Activated T-helper 17 cell treated with anti-CD3 and anti-CD28 coated beads, Interleukin-2, amount 50 U/mL, for 72 hours (primary cell): ENCODE results near the gene TAS2R40. TPM values are rescaled to one million over a fixed set of nuclear protein-coding genes. Genes with fewer than 3 reads are reported as not detected.
"Not testable (repeated sequence)": the region's sequence is repeated elsewhere in the genome, so short reads cannot be mapped to it uniquely, and the experiment has no call there.

ENCODE experiments used
- ATAC-seq: fragments of 150-1000 bp; cut with Tn5 transposase; replicated peaks from 2 replicates; pipeline ENCODE4 v1.10.0; 2021; ENCODE audit warnings: mild to moderate bottlenecking, moderate library complexity
- H3K27ac Mint-ChIP-seq: one replicate; pipeline ENCODE4 v1.8.0; 2022; ENCODE audit warnings: mixed read lengths
- H3K27me3 Mint-ChIP-seq: one replicate; pipeline ENCODE4 v1.8.0; 2022; ENCODE audit warnings: mixed read lengths
- H3K36me3 Mint-ChIP-seq: one replicate; pipeline ENCODE4 v1.8.0; 2022; ENCODE audit warnings: low read depth, mild to moderate bottlenecking, mixed read lengths
- H3K4me1 Mint-ChIP-seq: one replicate; pipeline ENCODE4 v1.8.0; 2022; ENCODE audit warnings: mixed read lengths
- H3K4me3 Mint-ChIP-seq: one replicate; pipeline ENCODE4 v1.8.0; 2022; ENCODE audit warnings: mild to moderate bottlenecking, mixed read lengths
- H3K9me3 Mint-ChIP-seq: one replicate; pipeline ENCODE4 v1.8.0; 2022; ENCODE audit warnings: mixed read lengths
- total RNA-seq, 2 donors: library from RNA; stranded (reverse); gene quantifications; one replicate each; pipeline ENCODE4 v1.2.3, GENCODE V29; 2022

The TAS2R40 gene
- total RNA-seq, 2 donors from 2014 or later = not detected

- not testable (repeated sequence) for H3K9me3 Mint-ChIP-seq, H3K4me1 Mint-ChIP-seq, H3K27ac Mint-ChIP-seq, H3K27me3 Mint-ChIP-seq, H3K4me3 Mint-ChIP-seq, ATAC-seq, H3K36me3 Mint-ChIP-seq
These were observed 8.4 kb upstream of the TAS2R40 start for GRCh38 chr7:143213478-143213877.

DNA sequence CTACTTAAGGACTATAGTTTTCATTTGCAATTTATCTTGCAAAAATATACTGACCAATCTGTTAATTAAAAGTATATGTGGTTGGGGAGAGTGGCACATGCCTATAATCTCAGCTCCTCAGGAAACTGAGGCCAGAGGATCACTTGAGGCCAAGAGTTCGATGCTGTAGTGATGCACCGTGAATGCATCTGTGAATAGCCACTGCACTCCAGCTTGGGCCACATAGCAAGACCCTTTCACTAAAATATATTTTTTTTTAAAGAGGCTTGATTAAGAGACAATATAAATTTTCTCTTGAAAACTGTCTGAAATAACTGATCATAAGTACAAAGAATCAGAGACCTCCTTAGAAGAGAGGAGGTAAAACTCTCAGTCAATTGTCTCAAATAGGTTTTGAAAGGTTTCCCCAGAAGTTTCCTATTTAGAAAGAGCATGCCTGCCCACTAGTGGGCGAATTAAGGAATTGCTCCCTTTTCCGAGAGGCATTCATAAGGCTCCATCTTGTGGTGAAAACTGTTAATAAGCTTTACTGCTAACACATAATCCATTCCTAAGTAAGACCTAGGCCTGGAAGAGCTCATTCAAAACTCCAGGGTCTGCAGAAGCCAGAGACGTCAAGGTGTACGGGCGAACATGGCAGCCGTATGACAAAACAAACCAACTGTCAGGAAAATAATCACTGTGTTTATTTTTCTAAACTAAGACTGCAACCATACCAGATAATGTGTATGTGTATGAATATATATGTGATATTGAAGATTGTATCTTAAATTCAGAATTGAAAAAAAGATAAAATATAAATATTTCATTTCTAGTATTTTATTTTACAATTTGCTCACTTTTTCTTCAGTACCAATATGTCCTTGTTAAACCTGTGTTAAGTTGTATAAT is 6.8 kb upstream of the TAS2R40 start:
- no peaks in the 10 kb centered on the region for H3K4me1 Mint-ChIP-seq
- H3K4me3 Mint-ChIP-seq = no peak overlapping the region
- H3K27me3 Mint-ChIP-seq = peaks cover 17% of the 10 kb centered on the region
- ATAC-seq = peak; percentile 69
- H3K36me3 Mint-ChIP-seq = no peaks in the 10 kb centered on the region
- no peaks in the 10 kb centered on the region for H3K9me3 Mint-ChIP-seq
- no peak overlapping the region for H3K27ac Mint-ChIP-seq

DNA sequence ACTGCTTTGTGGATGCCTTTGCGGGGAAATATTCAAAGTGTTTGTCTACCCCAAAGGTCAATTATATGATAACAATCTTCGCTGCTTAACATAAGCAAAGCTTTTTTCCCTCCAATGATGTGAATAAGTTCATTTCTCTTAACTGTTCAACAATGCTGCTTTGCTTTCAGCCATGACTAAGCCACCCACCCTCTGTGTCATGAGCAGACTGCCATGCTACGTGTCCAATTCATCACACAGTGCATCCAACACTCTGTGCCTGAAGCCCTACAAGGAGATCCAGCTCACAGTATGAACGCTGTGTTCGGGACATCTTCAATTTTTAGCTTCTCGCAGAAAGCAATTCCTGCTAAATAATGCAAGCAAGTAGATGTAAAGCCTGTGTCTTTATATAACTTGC is 5.7 kb upstream of the TAS2R40 start:
- H3K9me3 Mint-ChIP-seq = no peaks in the 10 kb centered on the region
- no peaks in the 10 kb centered on the region for H3K36me3 Mint-ChIP-seq
- peaks cover 17% of the 10 kb centered on the region for H3K27me3 Mint-ChIP-seq
- no peak overlapping the region for H3K4me3 Mint-ChIP-seq
- no peak overlapping the region for H3K27ac Mint-ChIP-seq
- no peaks in the 10 kb centered on the region for H3K4me1 Mint-ChIP-seq
- no peak for ATAC-seq

DNA sequence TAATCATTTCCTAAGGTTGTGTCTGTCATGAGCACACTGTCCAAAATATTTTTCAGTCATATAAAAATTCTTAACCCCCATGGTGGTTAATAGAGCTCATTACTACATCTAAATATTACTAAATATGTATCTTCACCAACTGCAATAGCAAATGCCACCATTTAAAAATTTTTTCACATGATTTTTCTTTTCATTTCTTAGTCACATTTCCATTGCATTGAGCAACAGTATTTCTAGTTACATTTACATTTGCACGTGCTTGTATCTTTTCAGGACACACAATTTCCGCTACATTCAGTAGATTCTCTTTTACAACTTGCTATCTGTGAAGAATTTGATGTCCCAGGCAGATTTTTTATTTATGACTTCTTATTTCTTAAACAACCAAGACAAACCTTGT is 5.2 kb upstream of the TAS2R40 start:
- Mint-ChIP-seq H3K27ac (no peak overlapping the region), H3K36me3 (no peaks in the 10 kb centered on the region), H3K27me3 (peaks cover 17% of the 10 kb centered on the region), H3K4me3 (no peak overlapping the region), H3K4me1 (no peaks in the 10 kb centered on the region), H3K9me3 (no peaks in the 10 kb centered on the region)
- no peak for ATAC-seq

- ATAC-seq = no peak
- Mint-ChIP-seq H3K4me1 (no peaks in the 10 kb centered on the region), H3K27me3 (peaks cover 23% of the 10 kb centered on the region), H3K4me3 (no peak overlapping the region), H3K36me3 (no peaks in the 10 kb centered on the region), H3K27ac (no peak overlapping the region), H3K9me3 (no peaks in the 10 kb centered on the region)
These were observed 4.0 kb upstream of the TAS2R40 start for GRCh38 chr7:143217806-143218205.

- ATAC-seq = no peak
- Mint-ChIP-seq H3K9me3 (no peaks in the 10 kb centered on the region), H3K4me1 (no peaks in the 10 kb centered on the region), H3K36me3 (no peaks in the 10 kb centered on the region), H3K27me3 (peaks cover 33% of the 10 kb centered on the region), H3K27ac (no peak overlapping the region), H3K4me3 (no peak overlapping the region)
These were observed 551 bp upstream of the TAS2R40 start for GRCh38 chr7:143221286-143221685.

DNA sequence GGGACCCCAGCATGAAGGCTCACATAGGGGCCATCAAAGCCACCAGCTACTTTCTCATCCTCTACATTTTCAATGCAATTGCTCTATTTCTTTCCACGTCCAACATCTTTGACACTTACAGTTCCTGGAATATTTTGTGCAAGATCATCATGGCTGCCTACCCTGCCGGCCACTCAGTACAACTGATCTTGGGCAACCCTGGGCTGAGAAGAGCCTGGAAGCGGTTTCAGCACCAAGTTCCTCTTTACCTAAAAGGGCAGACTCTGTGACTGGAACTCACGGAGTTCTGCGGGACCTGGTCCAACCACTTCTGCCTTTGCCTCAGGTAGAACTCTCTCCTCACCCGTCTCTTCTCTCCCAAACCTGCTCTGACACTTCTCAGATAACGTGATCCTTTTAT is 945 bp downstream of the TAS2R40 start:
- Mint-ChIP-seq H3K4me1 (no peaks in the 10 kb centered on the region), H3K27me3 (peaks cover 27% of the 10 kb centered on the region), H3K27ac (no peak overlapping the region), H3K36me3 (no peaks in the 10 kb centered on the region), H3K9me3 (no peaks in the 10 kb centered on the region), H3K4me3 (no peak overlapping the region)
- no peak for ATAC-seq

GRCh38 chr7:143223784-143224183 is 1.9 kb downstream of the TAS2R40 start:
- no peak for ATAC-seq
- no peaks in the 10 kb centered on the region for H3K9me3 Mint-ChIP-seq
- H3K4me1 Mint-ChIP-seq = no peaks in the 10 kb centered on the region
- H3K27ac Mint-ChIP-seq = no peak overlapping the region
- H3K4me3 Mint-ChIP-seq = no peak overlapping the region
- H3K27me3 Mint-ChIP-seq = peaks cover 20% of the 10 kb centered on the region
- no peaks in the 10 kb centered on the region for H3K36me3 Mint-ChIP-seq

GRCh38 chr7:143225047-143225446 is 3.2 kb downstream of the TAS2R40 start:
- Mint-ChIP-seq H3K27me3 (peaks cover 16% of the 10 kb centered on the region), H3K27ac (no peak overlapping the region), H3K4me3 (no peak overlapping the region), H3K4me1 (no peaks in the 10 kb centered on the region), H3K36me3 (no peaks in the 10 kb centered on the region), H3K9me3 (no peaks in the 10 kb centered on the region)
- no peak for ATAC-seq

- ATAC-seq = no peak
- Mint-ChIP-seq H3K9me3 (no peaks in the 10 kb centered on the region), H3K4me1 (no peaks in the 10 kb centered on the region), H3K36me3 (no peaks in the 10 kb centered on the region), H3K27me3 (peaks cover 10% of the 10 kb centered on the region), H3K27ac (no peak overlapping the region), H3K4me3 (no peak overlapping the region)
These were observed 6.0 kb downstream of the TAS2R40 start for GRCh38 chr7:143227806-143228205.

- H3K4me1 Mint-ChIP-seq = no peaks in the 10 kb centered on the region
- no peak for ATAC-seq
- no peak overlapping the region for H3K27ac Mint-ChIP-seq
- no peak overlapping the region for H3K4me3 Mint-ChIP-seq
- no peaks in the 10 kb centered on the region for H3K36me3 Mint-ChIP-seq
- no peaks in the 10 kb centered on the region for H3K9me3 Mint-ChIP-seq
- no peaks in the 10 kb centered on the region for H3K27me3 Mint-ChIP-seq
These were observed 7.4 kb downstream of the TAS2R40 start for GRCh38 chr7:143229054-143229790.

DNA sequence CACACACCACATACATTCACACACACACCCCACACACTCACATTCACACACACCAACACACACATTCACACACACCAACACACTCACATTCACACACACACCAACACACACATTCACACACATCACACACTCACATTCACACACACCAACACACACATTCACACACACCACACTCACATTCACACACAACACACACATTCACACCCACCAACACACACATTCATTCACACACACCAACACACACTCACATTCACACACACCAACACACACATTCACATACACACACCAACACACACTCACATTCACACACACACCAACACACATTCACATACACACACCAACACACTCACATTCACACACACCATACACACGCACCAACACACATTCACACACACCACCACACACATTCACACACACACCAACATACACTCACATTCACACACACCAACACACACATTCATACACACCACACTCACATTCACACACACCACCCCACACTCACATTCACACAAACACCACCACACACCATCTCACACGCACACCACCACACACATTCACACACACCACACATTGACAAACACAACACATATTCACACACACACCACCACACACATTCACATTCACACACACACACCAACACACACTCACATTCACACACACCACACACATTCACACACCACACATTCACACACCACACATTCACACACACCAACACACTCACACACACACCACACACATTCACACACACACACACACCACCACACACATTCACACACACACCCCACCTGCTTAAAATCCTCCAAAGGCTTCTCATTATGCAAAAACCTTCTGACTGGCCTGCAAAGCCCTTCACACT is 9.0 kb downstream of the TAS2R40 start:
- Mint-ChIP-seq H3K36me3 (no peaks in the 10 kb centered on the region), H3K4me1 (no peaks in the 10 kb centered on the region), H3K4me3 (no peak overlapping the region), H3K27me3 (peaks cover 6% of the 10 kb centered on the region), H3K9me3 (peaks cover 7% of the 10 kb centered on the region), H3K27ac (no peak overlapping the region)
- no peak for ATAC-seq

- no peaks in the 10 kb centered on the region for H3K36me3 Mint-ChIP-seq
- no peak overlapping the region for H3K27ac Mint-ChIP-seq
- peaks cover 2% of the 10 kb centered on the region for H3K4me1 Mint-ChIP-seq
- H3K27me3 Mint-ChIP-seq = peaks cover 15% of the 10 kb centered on the region
- no peak for ATAC-seq
- no peak overlapping the region for H3K4me3 Mint-ChIP-seq
- H3K9me3 Mint-ChIP-seq = peaks cover 24% of the 10 kb centered on the region
These were observed 12.1 kb downstream of the TAS2R40 start for GRCh38 chr7:143233816-143234532.

- H3K27ac Mint-ChIP-seq = no peak overlapping the region
- peaks cover 24% of the 10 kb centered on the region for H3K9me3 Mint-ChIP-seq
- peaks cover 15% of the 10 kb centered on the region for H3K27me3 Mint-ChIP-seq
- peaks cover 5% of the 10 kb centered on the region for H3K4me1 Mint-ChIP-seq
- H3K36me3 Mint-ChIP-seq = no peaks in the 10 kb centered on the region
- no peak for ATAC-seq
- H3K4me3 Mint-ChIP-seq = no peak overlapping the region
These were observed 12.7 kb downstream of the TAS2R40 start for GRCh38 chr7:143234533-143234875.
